Heart left ventricle (tissue), 16 donors: ENCODE measurements around the gene DDX25. TPM values are rescaled to one million over a fixed set of nuclear protein-coding genes. Genes with fewer than 3 reads are reported as not detected.

Experiments
- ATAC-seq, 4 donors: fragments of 200-7000 bp; cut with Tn5 transposase; one replicate each; pipeline ENCODE4 v1.9.1; 2020 to 2022; ENCODE audit warnings: moderate library complexity in 4 of 4, mild to moderate bottlenecking in 3 of 4, moderate number of reproducible peaks in 1 of 4
- DNase-seq, 5 donors: peaks; one replicate each; pipeline ENCODE4 v3.0.0-alpha.2; 2020
- H3K27ac ChIP-seq, 12 donors: fragments of 200-600 bp; sonication (generic) in 4 of 12; one replicate each; pipeline versions ENCODE4 v1.5.0 to v1.8.0; 2016 to 2022; ENCODE audit warnings: mild to moderate bottlenecking in 2 of 12
- H3K27me3 ChIP-seq, 9 donors: fragments of 200-600 bp; sonication (generic) in 2 of 9; one replicate each; pipeline versions ENCODE4 v1.5.1 to v1.8.0; 2016 to 2022; ENCODE audit warnings: mild to moderate bottlenecking in 3 of 9
- H3K36me3 ChIP-seq, 9 donors: fragments of 200-600 bp; sonication (generic) in 2 of 9; one replicate each; pipeline versions ENCODE4 v1.5.0 to v1.8.0; 2018 to 2022; ENCODE audit warnings: mild to moderate bottlenecking in 2 of 9
- H3K4me1 ChIP-seq, 12 donors: fragments of 200-600 bp; sonication (generic) in 4 of 12; one replicate each; pipeline versions ENCODE4 v1.5.0 to v1.8.0; 2016 to 2022; ENCODE audit warnings: mild to moderate bottlenecking in 3 of 12
- H3K4me3 ChIP-seq, 12 donors: fragments of 200-600 bp; sonication (generic) in 4 of 12; one replicate each; pipeline versions ENCODE4 v1.5.0 to v1.8.0; 2017 to 2022; ENCODE audit warnings: mild to moderate bottlenecking in 9 of 12, moderate library complexity in 4 of 12
- H3K9me3 ChIP-seq, 12 donors: fragments of 200-600 bp; sonication (generic) in 4 of 12; one replicate each; pipeline versions ENCODE4 v1.5.0 to v1.8.0; 2016 to 2022; ENCODE audit warnings: mild to moderate bottlenecking in 1 of 12
- POLR2A ChIP-seq, 2 donors: fragments of 450-650 bp; IDR thresholded peaks; one replicate each; pipeline ENCODE4 v1.6.1; 2017; ENCODE audit warnings: antibody characterized with exemption in 2 of 2, mild to moderate bottlenecking in 2 of 2, moderate library complexity in 2 of 2
- WGBS, 4 donors: extraction: QIAGEN DNeasy Blood & Tissue Kit in 2 of 4; methylation state at CpG; one replicate each; pipeline versions ENCODE4 v1.1.5 to v1.1.7; 2013 to 2018; 5-methylcytosine and 5-hydroxymethylcytosine counted together
- intact Hi-C, 10 donors: fragments of 100-400 bp; cut with DNase I; formaldehyde crosslinking; loops; one replicate each; pipeline versions ENCODE4 v1.11.1 to v1.14.2; 2022
- polyA plus RNA-seq, 2 donors: library from polyadenylated mRNA; stranded (reverse); fragments of 200-250 nt; gene quantifications; one replicate each; pipeline ENCODE4 v1.2.3, GENCODE V29; 2013
- total RNA-seq, 9 donors: library from RNA; depleted of rRNA in 2 of 9; stranded (reverse); fragments of >200 nt in 2 of 9; fragmentation: NEBNext Ultra II Directional in 3 of 9; extraction: Animal tissue kit (Norgen Biotek cat#: 25700) in 3 of 9; gene quantifications; one replicate each; pipeline versions ENCODE4 v1.1.0 to v1.2.4, GENCODE V29; 2016 to 2023
- TF ChIP-seq, protein P1 (sequence below), 12 donors: fragments of 200-600 bp; sonication (generic) in 4 of 12; IDR thresholded peaks; one replicate each; pipeline versions ENCODE4 v1.5.0 to v1.8.0; 2018 to 2022; ENCODE audit warnings: antibody characterized with exemption in 12 of 12, mild to moderate bottlenecking in 5 of 12
- donor health status: ischemic (EF 13 %, LVEDD 7.1; RV severe dilation, severe dysfunction).
- donor health status: healthy with polysubstance abuse.
- donor health status: DM: no; HTN: yes; CAD: no.
- donor health status: DM: no; HTN: no; CAD: no.
- donor health status: ischemic (EF 25% LVEDD 6.9; RV normal size, moderate dysfunction).
- donor health status: ischemic (EF 25% LVEDD 5.7; RV mildly dilated, moderate dysfunction).
- donor health status: healthy.
- donor health status: DM: yes; HTN: yes; CAD: no.
- donor health status: ischemic (EF 35%, LVEDD 5.7; RV mildly dilated, moderate dysfunction).
- donor health status: nonischemic (EF 11% LVEDD 7.7; RV severe dilation, severe dysfunction).
- donor health status: DM: yes; HTN: yes; CAD: no.
- donor health status: PGD.
- donor health status: ischemic (EF 29% LVEDD 5.4; RV normal size, mild dysfunction).
- donor health status: nonischemic (EF 23%, LVEDD 6.1; RV moderate dilation, normal function).

Gene DDX25
- total and polyA plus RNA-seq, 11 donors = not detected

- WGBS, 4 donors = 82 to 86% (median 84%) methylated on average over 6 of the region's 6 CpGs
- DNase-seq (no peak), ATAC-seq (no peak)
- intact Hi-C loops = no loop called here
- TF ChIP-seq, protein P1, sequence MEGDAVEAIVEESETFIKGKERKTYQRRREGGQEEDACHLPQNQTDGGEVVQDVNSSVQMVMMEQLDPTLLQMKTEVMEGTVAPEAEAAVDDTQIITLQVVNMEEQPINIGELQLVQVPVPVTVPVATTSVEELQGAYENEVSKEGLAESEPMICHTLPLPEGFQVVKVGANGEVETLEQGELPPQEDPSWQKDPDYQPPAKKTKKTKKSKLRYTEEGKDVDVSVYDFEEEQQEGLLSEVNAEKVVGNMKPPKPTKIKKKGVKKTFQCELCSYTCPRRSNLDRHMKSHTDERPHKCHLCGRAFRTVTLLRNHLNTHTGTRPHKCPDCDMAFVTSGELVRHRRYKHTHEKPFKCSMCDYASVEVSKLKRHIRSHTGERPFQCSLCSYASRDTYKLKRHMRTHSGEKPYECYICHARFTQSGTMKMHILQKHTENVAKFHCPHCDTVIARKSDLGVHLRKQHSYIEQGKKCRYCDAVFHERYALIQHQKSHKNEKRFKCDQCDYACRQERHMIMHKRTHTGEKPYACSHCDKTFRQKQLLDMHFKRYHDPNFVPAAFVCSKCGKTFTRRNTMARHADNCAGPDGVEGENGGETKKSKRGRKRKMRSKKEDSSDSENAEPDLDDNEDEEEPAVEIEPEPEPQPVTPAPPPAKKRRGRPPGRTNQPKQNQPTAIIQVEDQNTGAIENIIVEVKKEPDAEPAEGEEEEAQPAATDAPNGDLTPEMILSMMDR (IDR thresholded peaks at IDR 0.05) = no peak
- TF ChIP-seq POLR2A (IDR thresholded peaks at IDR 0.05) = no peak
- no peaks in the 10 kb centered on the region for H3K9me3 ChIP-seq
- peaks cover 0 to 26% (median 14%) of the 10 kb centered on the region in 9 donors for H3K36me3 ChIP-seq
- H3K4me1 ChIP-seq = peaks cover 0 to 39% (median 15%) of the 10 kb centered on the region in 12 donors
- H3K27ac ChIP-seq = no peak overlapping the region
- peak overlapping the region in 6 of 12 donors; percentile 54 to 70 (median 64) for H3K4me3 ChIP-seq
- H3K27me3 ChIP-seq = peaks cover 4 to 32% (median 13%) of the 10 kb centered on the region in 9 donors
Observed at GRCh38 chr11:125901872-125902271, 2.4 kb upstream of the DDX25 start.

DNA sequence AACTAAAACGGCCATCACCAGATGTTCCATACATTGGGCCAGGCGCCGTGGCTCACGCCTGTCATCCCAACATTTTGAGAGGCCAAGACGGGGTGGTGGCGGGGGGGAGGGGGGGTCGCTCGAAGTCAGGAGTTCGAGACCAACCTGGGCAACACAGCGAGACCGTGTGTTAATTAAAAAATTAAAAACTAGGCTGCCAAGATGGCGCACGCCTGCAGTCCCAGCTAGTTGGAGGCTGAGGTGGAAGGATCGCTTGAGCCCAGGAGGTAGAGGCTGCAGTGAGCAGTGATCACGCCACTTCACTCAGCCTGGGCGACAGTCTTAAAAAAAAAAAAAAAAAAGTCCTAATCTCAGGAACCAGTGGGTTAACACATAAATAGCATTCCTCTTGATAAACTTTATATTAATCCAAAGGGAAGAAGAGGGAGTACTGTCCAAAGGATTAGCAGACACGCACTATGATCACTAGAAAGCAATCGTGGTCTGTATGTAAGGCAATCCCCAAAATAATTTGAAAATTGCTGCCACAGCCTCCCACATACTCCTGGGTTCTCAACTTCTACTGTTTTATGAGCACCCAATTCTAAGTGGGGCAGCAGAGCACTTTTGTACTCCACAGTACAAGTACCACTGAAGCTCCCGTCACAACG lies 1.9 kb upstream of the DDX25 start:
- WGBS, 4 donors = 50 to 54% (median 53%) methylated on average over 20 of the region's 20 CpGs
- ATAC-seq = no peak
- intact Hi-C loops = no loop called here

GRCh38 chr11:125902927-125903710 lies 1.2 kb upstream of the DDX25 start, which contains the start of gene PUS3:
PUS3 (minus strand) TSS chr11:125903206; CDS start chr11:125896284, 6,922 bp downstream.
- intact Hi-C loops = no loop called here
- Histone ChIP-seq H3K36me3 (peaks cover 0 to 22% (median 14%) of the 10 kb centered on the region in 9 donors), H3K4me1 (peaks cover 0 to 31% (median 15%) of the 10 kb centered on the region in 12 donors), H3K9me3 (no peaks in the 10 kb centered on the region), H3K4me3 (peak within 1 kb of the TSS; percentile 54 to 80 (median 66)), H3K27me3 (peaks cover 4 to 32% (median 13%) of the 10 kb centered on the region in 9 donors), H3K27ac (peak within 1 kb of the TSS in 11 of 12 donors; percentile 62 to 93 (median 82))
- ATAC-seq (peak; percentile 93 to 98 (median 96)), DNase-seq (peak; percentile 90 to 96 (median 94))
- peak in 1 of 2 donors; percentile 56 for TF ChIP-seq POLR2A (IDR thresholded peaks at IDR 0.05)
- TF ChIP-seq, protein P1 (IDR thresholded peaks at IDR 0.05) = no peak
- whole genome bisulfite sequencing, 4 donors = 2 to 5% (median 3%) methylated on average over 31 of the region's 31 CpGs

More for the DNA sequence above, 1.9 kb upstream of the DDX25 start:
- Histone ChIP-seq H3K27ac (peak overlapping the region in 11 of 12 donors; percentile 62 to 93 (median 82)), H3K4me3 (peak overlapping the region; percentile 54 to 80 (median 66)), H3K4me1 (peaks cover 0 to 35% (median 15%) of the 10 kb centered on the region in 12 donors), H3K27me3 (peaks cover 4 to 32% (median 13%) of the 10 kb centered on the region in 9 donors), H3K36me3 (peaks cover 0 to 26% (median 14%) of the 10 kb centered on the region in 9 donors), H3K9me3 (no peaks in the 10 kb centered on the region)
- DNase-seq = no peak
- no peak for TF ChIP-seq POLR2A (IDR thresholded peaks at IDR 0.05)
- TF ChIP-seq, protein P1 (IDR thresholded peaks at IDR 0.05) = no peak

DNA sequence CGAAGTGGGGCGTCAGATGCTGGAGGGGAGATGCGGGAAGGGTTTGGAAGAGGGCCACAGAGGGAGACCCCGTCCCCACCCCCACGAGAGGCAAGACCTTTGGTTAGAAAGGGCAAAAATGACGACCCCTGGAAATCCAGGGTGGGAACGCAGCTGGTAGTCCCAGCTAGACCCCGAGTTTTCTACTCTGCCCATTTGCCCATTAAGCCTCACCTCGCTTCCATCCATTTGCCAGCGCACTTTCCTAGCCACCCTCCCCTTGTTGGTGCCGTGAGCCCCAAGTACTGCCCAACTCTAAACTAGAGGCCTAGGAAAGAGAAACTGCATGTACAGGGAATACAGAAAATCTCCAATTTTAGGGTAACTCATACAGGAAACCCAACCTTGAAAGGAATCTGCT lies 370 bp downstream of the DDX25 start:
- WGBS, 4 donors = 48 to 50% (median 50%) methylated on average over 8 to 11 of the region's 11 CpGs
- no peak for DNase-seq
- intact Hi-C loops = no loop called here
- peaks cover 0 to 9% (median 7%) of the 10 kb centered on the region in 9 donors for H3K36me3 ChIP-seq
- H3K4me1 ChIP-seq = peaks cover 0 to 31% (median 15%) of the 10 kb centered on the region in 12 donors
- H3K4me3 ChIP-seq = peak overlapping the region in 8 of 12 donors; percentile 24 to 80 (median 66)
- no peak for ATAC-seq
- no peaks in the 10 kb centered on the region for H3K9me3 ChIP-seq
- no peak overlapping the region for H3K27ac ChIP-seq
- H3K27me3 ChIP-seq = peaks cover 4 to 36% (median 13%) of the 10 kb centered on the region in 9 donors
- TF ChIP-seq, protein P1 (IDR thresholded peaks at IDR 0.05) = no peak
- no peak for TF ChIP-seq POLR2A (IDR thresholded peaks at IDR 0.05)
